ENCODE measurements around the gene ACVR2A.
A peak's percentile ranks its signal among the peaks of the same experiment; 100 is the strongest.

Gene ACVR2A

GRCh38 chr2:147844697-147845410, at the start of gene ACVR2A:
TSS of gene ACVR2A (plus strand) at chr2:147845029. CDS start at chr2:147845153, 124 bp downstream.
- H3K9ac ChIP-seq = peak within 1 kb of the TSS; percentile 87
- H3K4me2 ChIP-seq = peak within 1 kb of the TSS; percentile 76
- H3K27me3 ChIP-seq (ENCODE audit: insufficient read depth, low read depth) = no peaks in the 10 kb centered on the region
- H3K36me3 ChIP-seq (ENCODE audit: insufficient read depth) = no peaks in the 10 kb centered on the region
- TF ChIP-seq, protein P1, sequence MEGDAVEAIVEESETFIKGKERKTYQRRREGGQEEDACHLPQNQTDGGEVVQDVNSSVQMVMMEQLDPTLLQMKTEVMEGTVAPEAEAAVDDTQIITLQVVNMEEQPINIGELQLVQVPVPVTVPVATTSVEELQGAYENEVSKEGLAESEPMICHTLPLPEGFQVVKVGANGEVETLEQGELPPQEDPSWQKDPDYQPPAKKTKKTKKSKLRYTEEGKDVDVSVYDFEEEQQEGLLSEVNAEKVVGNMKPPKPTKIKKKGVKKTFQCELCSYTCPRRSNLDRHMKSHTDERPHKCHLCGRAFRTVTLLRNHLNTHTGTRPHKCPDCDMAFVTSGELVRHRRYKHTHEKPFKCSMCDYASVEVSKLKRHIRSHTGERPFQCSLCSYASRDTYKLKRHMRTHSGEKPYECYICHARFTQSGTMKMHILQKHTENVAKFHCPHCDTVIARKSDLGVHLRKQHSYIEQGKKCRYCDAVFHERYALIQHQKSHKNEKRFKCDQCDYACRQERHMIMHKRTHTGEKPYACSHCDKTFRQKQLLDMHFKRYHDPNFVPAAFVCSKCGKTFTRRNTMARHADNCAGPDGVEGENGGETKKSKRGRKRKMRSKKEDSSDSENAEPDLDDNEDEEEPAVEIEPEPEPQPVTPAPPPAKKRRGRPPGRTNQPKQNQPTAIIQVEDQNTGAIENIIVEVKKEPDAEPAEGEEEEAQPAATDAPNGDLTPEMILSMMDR (conservative IDR thresholded peaks at IDR 0.05; ENCODE audit: low read depth, low read length) = no peak
- peak within 1 kb of the TSS; percentile 75 for H2AFZ ChIP-seq (ENCODE audit: low read depth)
- H3K79me2 ChIP-seq (ENCODE audit: insufficient read depth, low read depth) = 0 out of 2 replicates have a peak, but pooled peaks cover 3% of the 10 kb centered on the region
- H3K4me1 ChIP-seq (ENCODE audit: low read depth, poor library complexity, severe bottlenecking) = no peaks in the 10 kb centered on the region
- peak within 1 kb of the TSS; percentile 82 for H3K27ac ChIP-seq
- H4K20me1 ChIP-seq (ENCODE audit: insufficient read depth) = no peaks in the 10 kb centered on the region
- H3K4me3 ChIP-seq (IDR thresholded peaks at IDR 0.05; ENCODE audit: insufficient read depth, low read depth, low read length) = no peak within 1 kb of the TSS

- Histone ChIP-seq H3K27me3 (ENCODE audit: insufficient read depth, low read depth) (no peaks in the 10 kb centered on the region), H3K4me1 (ENCODE audit: low read depth, poor library complexity, severe bottlenecking) (no peaks in the 10 kb centered on the region), H3K4me2 (no peak overlapping the region), H3K27ac (no peak overlapping the region), H4K20me1 (ENCODE audit: insufficient read depth) (no peaks in the 10 kb centered on the region), H3K4me3 (IDR thresholded peaks at IDR 0.05; ENCODE audit: insufficient read depth, low read depth, low read length) (no peak overlapping the region), H3K79me2 (ENCODE audit: insufficient read depth, low read depth) (no peaks in the 10 kb centered on the region), H2AFZ (ENCODE audit: low read depth) (no peak overlapping the region), H3K9ac (no peak overlapping the region), H3K36me3 (ENCODE audit: insufficient read depth) (no peaks in the 10 kb centered on the region)
- TF ChIP-seq, protein P1 (conservative IDR thresholded peaks at IDR 0.05; ENCODE audit: low read depth, low read length) = no peak
Observed at GRCh38 chr2:147800316-147800715, 44.5 kb upstream of the ACVR2A start.

- H3K4me2 ChIP-seq = no peak overlapping the region
- H3K79me2 ChIP-seq (ENCODE audit: insufficient read depth, low read depth) = no peaks in the 10 kb centered on the region
- no peaks in the 10 kb centered on the region for H3K27me3 ChIP-seq (ENCODE audit: insufficient read depth, low read depth)
- no peak overlapping the region for H3K9ac ChIP-seq
- no peak overlapping the region for H3K27ac ChIP-seq
- H4K20me1 ChIP-seq (ENCODE audit: insufficient read depth) = no peaks in the 10 kb centered on the region
- H3K4me3 ChIP-seq (IDR thresholded peaks at IDR 0.05; ENCODE audit: insufficient read depth, low read depth, low read length) = no peak overlapping the region
- no peaks in the 10 kb centered on the region for H3K4me1 ChIP-seq (ENCODE audit: low read depth, poor library complexity, severe bottlenecking)
- TF ChIP-seq, protein P1 (conservative IDR thresholded peaks at IDR 0.05; ENCODE audit: low read depth, low read length) = no peak
- H3K36me3 ChIP-seq (ENCODE audit: insufficient read depth) = no peaks in the 10 kb centered on the region
- no peak overlapping the region for H2AFZ ChIP-seq (ENCODE audit: low read depth)
Observed at GRCh38 chr2:147806846-147807245, 38.0 kb upstream of the ACVR2A start.

DNA sequence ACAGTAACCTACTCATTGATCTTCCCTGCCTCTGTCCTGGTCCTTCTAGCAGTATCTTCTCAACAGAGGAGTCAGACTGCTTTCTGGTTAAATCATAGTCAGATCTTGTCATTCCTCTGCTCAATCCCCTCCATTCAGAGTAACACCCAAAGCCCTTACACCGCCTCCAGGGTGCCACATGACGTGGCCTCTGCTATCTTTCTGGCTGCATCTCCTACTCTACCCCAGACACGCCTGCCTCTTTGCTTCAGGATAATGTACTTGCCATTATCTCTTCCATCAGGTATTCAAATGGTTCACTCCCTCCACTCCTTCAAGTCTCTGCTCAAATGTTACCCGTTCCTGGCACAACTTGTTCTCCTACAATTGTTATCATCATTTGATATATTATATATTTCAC, 36.3 kb upstream of the ACVR2A start:
- Histone ChIP-seq H3K27me3 (ENCODE audit: insufficient read depth, low read depth) (no peaks in the 10 kb centered on the region), H3K4me2 (no peak overlapping the region), H3K79me2 (ENCODE audit: insufficient read depth, low read depth) (no peaks in the 10 kb centered on the region), H4K20me1 (ENCODE audit: insufficient read depth) (no peaks in the 10 kb centered on the region), H2AFZ (ENCODE audit: low read depth) (no peak overlapping the region), H3K4me1 (ENCODE audit: low read depth, poor library complexity, severe bottlenecking) (no peaks in the 10 kb centered on the region), H3K27ac (no peak overlapping the region), H3K4me3 (IDR thresholded peaks at IDR 0.05; ENCODE audit: insufficient read depth, low read depth, low read length) (no peak overlapping the region), H3K9ac (no peak overlapping the region), H3K36me3 (ENCODE audit: insufficient read depth) (no peaks in the 10 kb centered on the region)
- TF ChIP-seq, protein P1 (conservative IDR thresholded peaks at IDR 0.05; ENCODE audit: low read depth, low read length) = no peak
